Right ventricle myocardium superior (tissue), 1 donor: Measurements from ENCODE around the gene DNAH1. TPM values are rescaled to one million over a fixed set of nuclear protein-coding genes. Genes with fewer than 3 reads are reported as not detected.

ENCODE experiments used
- ATAC-seq: fragments of 200-7000 bp; cut with Tn5 transposase; one replicate; pipeline ENCODE4 v1.9.1; 2020; ENCODE audit warnings: mild to moderate bottlenecking; ENCODE audit not compliant: poor library complexity
- DNase-seq: peaks from one replicate; pipeline ENCODE4 v3.0.0-alpha.2; 2020
- intact Hi-C: fragments of 100-400 bp; cut with DNase I; formaldehyde crosslinking; loops from one replicate; pipeline ENCODE4 v1.11.2; 2022
- microRNA-seq: library from miRNA; unstranded; fragments of <30 nt; microRNA quantifications from one replicate; pipeline ENCODE4 v1.2.0, GENCODE V29; 2020
- total RNA-seq: library from RNA; stranded (reverse); fragmentation: NEBNext Ultra II Directional; extraction: Animal tissue kit (Norgen Biotek cat#: 25700); gene quantifications from one replicate; pipeline ENCODE4 v1.2.1, GENCODE V29; 2021
- donor health status: DM: no; HTN: yes; CAD: no; lungs with severe emphysema.

DNAH1 gene
- total RNA-seq, 1 donor from 2014 or later: 1.9 TPM

GRCh38 chr3:52444860-52445793 lies 129.0 kb downstream of the DNAH1 start, which contains the start of gene SEMA3G:
Gene SEMA3G (minus strand): TSS chr3:52445103. CDS start chr3:52445027, 76 bp downstream.
- peak; percentile 60 for ATAC-seq
- intact Hi-C loops: no loop called here
- peak; percentile 88 for DNase-seq

GRCh38 chr3:52446042-52446441 lies 129.9 kb downstream of the DNAH1 start:
- intact Hi-C loops: loop anchor here (2.0 kb wide), 1 partner anchor 17 kb away; no protein-coding TSS in a partner anchor
- ATAC-seq: no peak
- no peak for DNase-seq

GRCh38 chr3:52446631-52447511 lies 130.8 kb downstream of the DNAH1 start:
- DNase-seq (peak; percentile 77), ATAC-seq (peak; percentile 27)
- intact Hi-C loops: loop anchor here (2.0 kb wide), 1 partner anchor 18 kb away; no protein-coding TSS in a partner anchor

GRCh38 chr3:52447512-52448355 lies 131.6 kb downstream of the DNAH1 start:
- intact Hi-C loops: loop anchor here (2.0 kb wide), 1 partner anchor 19 kb away; no protein-coding TSS in a partner anchor
- peak; percentile 31 for DNase-seq
- peak; percentile 0 for ATAC-seq

Small RNAs within 50 kb of the gene (microRNA-seq; reads per million reads assigned to microRNA genes)
- gene MIR135A1 (not detected), gene MIRLET7G (32,791 reads per million, percentile 98 among the genes with 10 or more reads in this experiment)

Other genes starting within 250 kb of the DNAH1 start
- 1.5 TPM for gene POC1A, start 161.9 kb upstream of the DNAH1 start, total RNA-seq
- gene ALAS1, start 118.2 kb upstream of the DNAH1 start, total RNA-seq: 160 TPM
- 0.32 TPM for gene TLR9, start 90.7 kb upstream of the DNAH1 start, total RNA-seq
- gene TWF2, start 77.2 kb upstream of the DNAH1 start, total RNA-seq: 131 TPM
- gene PPM1M, start 70.6 kb upstream of the DNAH1 start, total RNA-seq: 8.4 TPM
- 61.0 TPM for gene WDR82, start 37.7 kb upstream of the DNAH1 start, total RNA-seq
- gene GLYCTK, start 28.5 kb upstream of the DNAH1 start, total RNA-seq: 5.3 TPM
- gene BAP1, start 93.7 kb downstream of the DNAH1 start, total RNA-seq: 46.2 TPM
- 16.8 TPM for gene PHF7, start 94.3 kb downstream of the DNAH1 start, total RNA-seq
- 10.4 TPM for gene SEMA3G, start 128.8 kb downstream of the DNAH1 start, total RNA-seq
- gene TNNC1, start 137.7 kb downstream of the DNAH1 start, total RNA-seq: 7,948 TPM
- gene NISCH, start 139.3 kb downstream of the DNAH1 start, total RNA-seq: 46.0 TPM
- gene STAB1, start 179.0 kb downstream of the DNAH1 start, total RNA-seq: 74.7 TPM
- 84.1 TPM for gene NT5DC2, start 217.5 kb downstream of the DNAH1 start, total RNA-seq
- gene UQCC5, start 220.3 kb downstream of the DNAH1 start, total RNA-seq: 71.2 TPM